Activated CD8-positive, alpha-beta T cell treated with anti-CD3 and anti-CD28 coated beads for 36 hours (primary cell): ENCODE data around the gene AXIN1. TPM values are rescaled to one million over a fixed set of nuclear protein-coding genes. Genes with fewer than 3 reads are reported as not detected.
A peak's percentile ranks its signal among the peaks of the same experiment; 100 is the strongest.

ENCODE experiments used
- ATAC-seq: fragments of 200-7000 bp; cut with Tn5 transposase; one replicate; pipeline ENCODE4 v1.10.0; 2021; ENCODE audit warnings: mild to moderate bottlenecking, moderate library complexity
- CTCF ChIA-PET: fragments of 350-600 bp; sonication (Branson Sonifier 250); formaldehyde crosslinking; loops from one replicate; lab custom pipeline; 2021; ENCODE audit warnings: antibody characterized with exemption; lab: Charles Lee
- POLR2A ChIA-PET: fragments of 350-600 bp; sonication (Branson Sonifier 250); formaldehyde crosslinking; loops from one replicate; lab custom pipeline; 2021; ENCODE audit warnings: antibody characterized with exemption; lab: Charles Lee
- DNase-seq: peaks from one replicate; pipeline ENCODE4 v3.0.0-alpha.2; 2020
- H3K27ac Mint-ChIP-seq: one replicate; pipeline ENCODE4 v1.8.0; 2021; ENCODE audit warnings: mild to moderate bottlenecking, mixed read lengths
- H3K27me3 Mint-ChIP-seq: one replicate; pipeline ENCODE4 v1.8.0; 2021; ENCODE audit warnings: mixed read lengths
- H3K36me3 Mint-ChIP-seq: one replicate; pipeline ENCODE4 v1.8.0; 2021; ENCODE audit warnings: low read depth, mixed read lengths
- H3K4me1 Mint-ChIP-seq: one replicate; pipeline ENCODE4 v1.8.0; 2021; ENCODE audit warnings: low read depth, mixed read lengths
- H3K4me3 Mint-ChIP-seq: one replicate; pipeline ENCODE4 v1.8.0; 2021; ENCODE audit warnings: mild to moderate bottlenecking, moderate library complexity, mixed read lengths
- H3K9me3 Mint-ChIP-seq: one replicate; pipeline ENCODE4 v1.8.0; 2021; ENCODE audit warnings: mixed read lengths
- CTCF ChIP-seq: fragments of 200-600 bp; IDR thresholded peaks from one replicate; pipeline ENCODE4 v1.8.0; 2022; ENCODE audit warnings: antibody characterized with exemption, mild to moderate bottlenecking
- intact Hi-C: fragments of 100-400 bp; cut with micrococcal nuclease; formaldehyde crosslinking; loops from one replicate; pipeline ENCODE4 v1.10.0; 2022
- total RNA-seq, 2 experiments: library from RNA; stranded (reverse); gene quantifications; one replicate each; pipeline ENCODE4 v1.2.3, GENCODE V29; 2021

Gene AXIN1
- total RNA-seq, 2 experiments from 2014 or later: 24.1 to 24.9 TPM

DNA sequence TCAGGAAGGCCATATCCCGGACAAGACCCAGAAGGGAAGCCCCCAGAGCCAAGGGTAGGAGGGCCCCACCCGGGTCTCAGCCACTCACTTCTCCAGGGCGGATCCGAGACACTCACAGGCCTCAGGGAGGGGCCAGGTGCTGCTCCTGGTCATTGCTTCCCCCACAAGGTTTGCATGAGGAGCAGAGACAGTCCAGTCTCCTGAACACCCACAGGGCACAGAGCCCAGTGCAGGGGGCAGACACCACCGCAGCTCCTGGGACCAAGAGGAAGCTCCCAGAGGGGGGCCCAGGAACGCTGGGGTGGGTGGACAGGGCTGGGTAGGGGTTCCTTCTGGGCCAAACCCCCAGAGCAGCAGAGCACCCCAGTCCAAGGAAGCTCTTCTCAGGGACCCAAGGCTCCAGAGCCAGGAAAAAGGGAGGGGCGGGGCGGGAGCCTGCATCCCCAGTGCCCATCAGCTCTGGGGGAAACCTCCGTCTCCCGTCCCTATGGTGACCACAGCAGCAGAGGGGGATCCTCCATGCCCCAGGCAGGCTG, 18.5 kb upstream of the AXIN1 start:
- Mint-ChIP-seq H3K4me1 (peaks cover 13% of the 10 kb centered on the region), H3K36me3 (peaks cover 16% of the 10 kb centered on the region), H3K9me3 (no peaks in the 10 kb centered on the region), H3K27me3 (no peaks in the 10 kb centered on the region), H3K4me3 (peak overlapping the region; percentile 81), H3K27ac (peak overlapping the region; percentile 94)
- DNase-seq (no peak), ATAC-seq (peak; percentile 18)
- POLR2A ChIA-PET: interaction anchor here (1.0 to 1.8 kb wide), 3 partner anchors 10 to 16 kb away, joined by 3 to 6 read pairs (median 5); no protein-coding TSS in a partner anchor
- intact Hi-C loops: no loop called here
- CTCF ChIA-PET: interaction anchor here (1.0 to 1.3 kb wide), 3 partner anchors 9 to 306 kb away, joined by 3 to 7 read pairs (median 3); partner anchors contain the start of gene AXIN1
- no peak for TF ChIP-seq CTCF

GRCh38 chr16:370443-370842, 17.9 kb upstream of the AXIN1 start, which contains the start of gene MRPL28:
MRPL28 (minus strand) TSS chr16:370538; CDS start chr16:370218, 320 bp downstream.
- peak within 1 kb of the TSS; percentile 81 for H3K4me3 Mint-ChIP-seq
- peak; percentile 98 for DNase-seq
- ChIA-PET CTCF (interaction anchor here (1.0 to 1.3 kb wide), 3 partner anchors 8 to 305 kb away, joined by 3 to 7 read pairs (median 3); partner anchors contain the start of gene AXIN1), POLR2A (no interaction called here)
- no peaks in the 10 kb centered on the region for H3K9me3 Mint-ChIP-seq
- H3K27ac Mint-ChIP-seq: peak within 1 kb of the TSS; percentile 94
- intact Hi-C loops: no loop called here
- peaks cover 16% of the 10 kb centered on the region for H3K36me3 Mint-ChIP-seq
- H3K4me1 Mint-ChIP-seq: peaks cover 13% of the 10 kb centered on the region
- H3K27me3 Mint-ChIP-seq: no peaks in the 10 kb centered on the region
- no peak for TF ChIP-seq CTCF
- peak; percentile 100 for ATAC-seq

DNA sequence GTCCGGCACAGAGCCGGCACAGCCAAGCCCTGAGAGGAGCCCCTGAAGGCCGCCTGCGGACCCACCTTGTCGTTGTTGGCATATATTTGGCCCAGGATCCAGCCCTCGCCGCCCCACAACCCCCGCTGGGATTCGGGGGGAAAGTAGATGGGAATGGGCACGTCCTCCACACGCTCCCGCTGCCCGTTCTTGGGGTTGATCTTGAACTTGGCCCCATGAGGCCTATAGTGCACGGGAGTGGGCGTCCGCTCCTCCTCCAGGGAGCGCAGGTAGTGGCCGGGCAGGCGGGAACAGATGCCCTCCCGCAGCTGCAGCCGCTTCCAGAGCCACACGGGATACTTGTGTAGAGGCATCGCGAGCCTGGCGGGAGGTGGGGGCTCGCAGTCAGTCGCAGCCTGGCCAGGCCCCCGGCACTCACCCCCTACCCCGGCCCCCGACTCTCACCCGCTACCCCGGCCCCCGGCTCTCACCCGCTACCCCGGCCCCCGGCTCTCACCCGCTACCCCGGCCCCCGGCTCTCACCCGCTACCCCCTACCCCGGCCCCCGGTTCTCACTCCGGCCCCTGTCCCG, 17.4 kb upstream of the AXIN1 start:
- DNase-seq: no peak
- ATAC-seq: no peak
- Mint-ChIP-seq H3K27ac (peak overlapping the region; percentile 3), H3K27me3 (no peaks in the 10 kb centered on the region), H3K9me3 (no peaks in the 10 kb centered on the region), H3K4me3 (peak overlapping the region; percentile 81), H3K36me3 (peaks cover 16% of the 10 kb centered on the region), H3K4me1 (peaks cover 13% of the 10 kb centered on the region)
- TF ChIP-seq CTCF: no peak
- POLR2A ChIA-PET: interaction anchor here (0.8 kb wide), 1 partner anchor 32 kb away, joined by 3 read pairs; no protein-coding TSS in a partner anchor
- intact Hi-C loops: no loop called here
- CTCF ChIA-PET: interaction anchor here (1.0 to 1.3 kb wide), 2 partner anchors 8 to 17 kb away, joined by 3 to 7 read pairs; partner anchors contain the start of gene AXIN1

DNA sequence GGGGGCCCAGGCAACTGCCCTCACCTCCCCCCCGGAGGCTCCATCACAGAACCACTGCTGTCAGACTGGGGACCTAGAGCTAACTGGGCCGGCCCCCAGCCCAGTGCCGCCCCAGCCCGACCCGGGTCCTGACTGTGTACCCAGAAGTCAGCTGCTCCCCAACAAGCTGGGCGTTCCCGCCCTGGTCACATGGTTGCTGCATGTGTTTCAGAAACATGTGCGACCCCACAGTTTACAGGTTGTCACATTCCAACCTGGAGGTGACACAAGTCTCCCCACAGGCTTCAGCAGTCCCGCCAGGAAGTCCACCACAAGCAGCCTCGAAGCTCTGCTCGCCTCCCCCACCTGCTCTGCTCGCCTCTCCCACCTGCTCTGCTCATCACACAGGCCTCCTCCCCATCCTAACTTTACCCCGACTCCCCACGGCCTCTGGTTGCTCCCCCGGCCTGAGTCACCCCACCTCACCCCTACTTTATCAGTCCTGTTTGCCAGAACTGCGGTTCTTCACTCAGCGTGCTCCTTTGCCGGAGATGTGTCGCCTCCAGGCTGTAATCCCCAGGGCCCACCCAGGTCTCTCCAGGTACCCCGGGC, 16.8 kb upstream of the AXIN1 start:
- intact Hi-C loops: no loop called here
- Mint-ChIP-seq H3K9me3 (no peaks in the 10 kb centered on the region), H3K36me3 (peaks cover 16% of the 10 kb centered on the region), H3K27ac (peak overlapping the region; percentile 3), H3K4me3 (peak overlapping the region; percentile 52), H3K4me1 (peaks cover 13% of the 10 kb centered on the region), H3K27me3 (no peaks in the 10 kb centered on the region)
- no peak for TF ChIP-seq CTCF
- CTCF ChIA-PET: no interaction called here
- POLR2A ChIA-PET: interaction anchor here (0.6 to 0.8 kb wide), 2 partner anchors 33 to 141 kb away, joined by 3 read pairs; no protein-coding TSS in a partner anchor
- DNase-seq: no peak
- ATAC-seq: no peak
